Measurements from ENCODE around the gene TLR1. TPM values are rescaled to one million over a fixed set of nuclear protein-coding genes. Genes with fewer than 3 reads are reported as not detected.
A peak's percentile ranks its signal among the peaks of the same experiment; 100 is the strongest.

The TLR1 gene
- total RNA-seq, 2 experiments from 2014 or later: 16.2 to 16.3 TPM

GRCh38 chr4:38837849-38838248 lies 33.3 kb upstream of the TLR1 start:
- no peak overlapping the region for H3K27ac ChIP-seq (ENCODE audit: low read depth in 1 of 2, low read length in 2 of 2)
- TF ChIP-seq CTCF (IDR thresholded peaks at IDR 0.05): no peak
- peaks cover 9% of the 10 kb centered on the region for H3K9me3 Mint-ChIP-seq

GRCh38 chr4:38837334-38837733 lies 32.7 kb upstream of the TLR1 start:
- no peaks in the 10 kb centered on the region for H3K27me3 ChIP-seq (ENCODE audit: control insufficient read depth in 1 of 2, insufficient read depth in 2 of 2, low read length in 2 of 2)
- CTCF ChIA-PET: no interaction called here
- peaks cover 9% of the 10 kb centered on the region for H3K9me3 Mint-ChIP-seq
- DNase-seq (no peak), ATAC-seq (ENCODE audit: poor library complexity) (no peak)
- H3K27me3 Mint-ChIP-seq: no peaks in the 10 kb centered on the region
- POLR2A ChIA-PET: no interaction called here
- peaks cover 13% of the 10 kb centered on the region for H3K36me3 Mint-ChIP-seq (ENCODE audit: low read depth)
- H3K4me1 Mint-ChIP-seq (ENCODE audit: low read depth): peaks cover 19% of the 10 kb centered on the region
- no peaks in the 10 kb centered on the region for H3K36me3 ChIP-seq (ENCODE audit: insufficient read depth, low read length)
- H3K9me3 ChIP-seq (ENCODE audit: control insufficient read depth in 1 of 2, insufficient read depth in 1 of 2, low read length in 2 of 2): peaks cover 4 to 17% of the 10 kb centered on the region in 2 experiments
- H3K27ac Mint-ChIP-seq: no peak overlapping the region
- H3K4me3 ChIP-seq (ENCODE audit: low read length): no peak overlapping the region
- intact Hi-C loops (cut with DNase I, micrococcal nuclease): no loop called here
- peaks cover 2% of the 10 kb centered on the region for H3K4me1 ChIP-seq (ENCODE audit: insufficient read depth, low read length)
- H3K4me3 Mint-ChIP-seq: peak overlapping the region; percentile 5
- H3K27ac ChIP-seq (ENCODE audit: low read depth in 1 of 2, low read length in 2 of 2): no peak overlapping the region
- TF ChIP-seq CTCF (IDR thresholded peaks at IDR 0.05): no peak

More at GRCh38 chr4:38837849-38838248, 33.3 kb upstream of the TLR1 start:
- ATAC-seq (ENCODE audit: poor library complexity) (peak; percentile 81), DNase-seq (peak in 3 of 14 experiments; percentile 52 to 71 (median 67))
- Mint-ChIP-seq H3K4me3 (peak overlapping the region; percentile 5), H3K27ac (no peak overlapping the region), H3K4me1 (ENCODE audit: low read depth) (peaks cover 19% of the 10 kb centered on the region), H3K27me3 (no peaks in the 10 kb centered on the region), H3K36me3 (ENCODE audit: low read depth) (peaks cover 13% of the 10 kb centered on the region)
- ChIA-PET POLR2A (no interaction called here), CTCF (no interaction called here)
- intact Hi-C loops (cut with DNase I, micrococcal nuclease): no loop called here
- Histone ChIP-seq H3K36me3 (ENCODE audit: insufficient read depth, low read length) (no peaks in the 10 kb centered on the region), H3K4me3 (ENCODE audit: low read length) (no peak overlapping the region), H3K4me1 (ENCODE audit: insufficient read depth, low read length) (peaks cover 2% of the 10 kb centered on the region), H3K9me3 (ENCODE audit: control insufficient read depth in 1 of 2, insufficient read depth in 1 of 2, low read length in 2 of 2) (peaks cover 4 to 17% of the 10 kb centered on the region in 2 experiments), H3K27me3 (ENCODE audit: control insufficient read depth in 1 of 2, insufficient read depth in 2 of 2, low read length in 2 of 2) (no peaks in the 10 kb centered on the region)

- POLR2A ChIA-PET: no interaction called here
- DNase-seq (no peak), ATAC-seq (ENCODE audit: poor library complexity) (no peak)
- H3K4me1 ChIP-seq (ENCODE audit: insufficient read depth, low read length): peaks cover 2% of the 10 kb centered on the region
- peaks cover 4 to 17% of the 10 kb centered on the region in 2 experiments for H3K9me3 ChIP-seq (ENCODE audit: control insufficient read depth in 1 of 2, insufficient read depth in 1 of 2, low read length in 2 of 2)
- no peaks in the 10 kb centered on the region for H3K36me3 ChIP-seq (ENCODE audit: insufficient read depth, low read length)
- intact Hi-C loops (cut with DNase I, micrococcal nuclease): no loop called here
- Mint-ChIP-seq H3K4me1 (ENCODE audit: low read depth) (peaks cover 19% of the 10 kb centered on the region), H3K27ac (no peak overlapping the region), H3K27me3 (no peaks in the 10 kb centered on the region), H3K9me3 (peaks cover 12% of the 10 kb centered on the region), H3K4me3 (no peak overlapping the region), H3K36me3 (ENCODE audit: low read depth) (peaks cover 13% of the 10 kb centered on the region)
- no peaks in the 10 kb centered on the region for H3K27me3 ChIP-seq (ENCODE audit: control insufficient read depth in 1 of 2, insufficient read depth in 2 of 2, low read length in 2 of 2)
- H3K4me3 ChIP-seq (ENCODE audit: low read length): no peak overlapping the region
- H3K27ac ChIP-seq (ENCODE audit: low read depth in 1 of 2, low read length in 2 of 2): no peak overlapping the region
- TF ChIP-seq CTCF (IDR thresholded peaks at IDR 0.05): no peak
- CTCF ChIA-PET: no interaction called here
These were observed 30.0 kb upstream of the TLR1 start for GRCh38 chr4:38834570-38834969.
